ENCODE results near the gene DDX17. TPM values are rescaled to one million over a fixed set of nuclear protein-coding genes. Genes with fewer than 3 reads are reported as not detected.

The DDX17 gene
- total RNA-seq, 1 donor from 2014 or later, result 530 TPM

GRCh38 chr22:38465673-38466490, 40.2 kb downstream of the DDX17 start:
- Mint-ChIP-seq H3K27ac (ENCODE audit: unreplicated experiment) (no peak overlapping the region), H3K9me3 (ENCODE audit: unreplicated experiment) (peaks cover 3% of the 10 kb centered on the region), H3K27me3 (ENCODE audit: unreplicated experiment) (peaks cover 15% of the 10 kb centered on the region), H3K4me1 (ENCODE audit: low read depth, unreplicated experiment) (peaks cover 12% of the 10 kb centered on the region), H3K4me3 (ENCODE audit: unreplicated experiment) (no peak overlapping the region), H3K36me3 (ENCODE audit: unreplicated experiment) (no peaks in the 10 kb centered on the region)
- no peak for DNase-seq
- no peak for TF ChIP-seq CTCF (IDR thresholded peaks at IDR 0.05; ENCODE audit: partially characterized antibody, unreplicated experiment)

GRCh38 chr22:38464992-38465672, 41.0 kb downstream of the DDX17 start:
- peak; percentile 7 for DNase-seq
- H3K27me3 Mint-ChIP-seq (ENCODE audit: unreplicated experiment), result peaks cover 17% of the 10 kb centered on the region
- H3K4me1 Mint-ChIP-seq (ENCODE audit: low read depth, unreplicated experiment), result peaks cover 12% of the 10 kb centered on the region
- H3K27ac Mint-ChIP-seq (ENCODE audit: unreplicated experiment), result no peak overlapping the region
- no peak overlapping the region for H3K4me3 Mint-ChIP-seq (ENCODE audit: unreplicated experiment)
- no peak for TF ChIP-seq CTCF (IDR thresholded peaks at IDR 0.05; ENCODE audit: partially characterized antibody, unreplicated experiment)
- H3K36me3 Mint-ChIP-seq (ENCODE audit: unreplicated experiment), result no peaks in the 10 kb centered on the region
- peaks cover 3% of the 10 kb centered on the region for H3K9me3 Mint-ChIP-seq (ENCODE audit: unreplicated experiment)

- DNase-seq, result peak; percentile 74
- Mint-ChIP-seq H3K4me1 (ENCODE audit: low read depth, unreplicated experiment) (peaks cover 12% of the 10 kb centered on the region), H3K27me3 (ENCODE audit: unreplicated experiment) (peaks cover 19% of the 10 kb centered on the region), H3K27ac (ENCODE audit: unreplicated experiment) (no peak overlapping the region), H3K4me3 (ENCODE audit: unreplicated experiment) (peak overlapping the region; percentile 42), H3K36me3 (ENCODE audit: unreplicated experiment) (no peaks in the 10 kb centered on the region), H3K9me3 (ENCODE audit: unreplicated experiment) (peaks cover 5% of the 10 kb centered on the region)
- no peak for TF ChIP-seq CTCF (IDR thresholded peaks at IDR 0.05; ENCODE audit: partially characterized antibody, unreplicated experiment)
These were observed 42.9 kb downstream of the DDX17 start for GRCh38 chr22:38462960-38463784.

- H3K36me3 Mint-ChIP-seq (ENCODE audit: unreplicated experiment), result no peaks in the 10 kb centered on the region
- H3K27ac Mint-ChIP-seq (ENCODE audit: unreplicated experiment), result no peak overlapping the region
- H3K9me3 Mint-ChIP-seq (ENCODE audit: unreplicated experiment), result peaks cover 8% of the 10 kb centered on the region
- DNase-seq, result peak; percentile 97
- H3K4me3 Mint-ChIP-seq (ENCODE audit: unreplicated experiment), result no peak overlapping the region
- peaks cover 12% of the 10 kb centered on the region for H3K4me1 Mint-ChIP-seq (ENCODE audit: low read depth, unreplicated experiment)
- no peak for TF ChIP-seq CTCF (IDR thresholded peaks at IDR 0.05; ENCODE audit: partially characterized antibody, unreplicated experiment)
- H3K27me3 Mint-ChIP-seq (ENCODE audit: unreplicated experiment), result peaks cover 18% of the 10 kb centered on the region
These were observed 44.6 kb downstream of the DDX17 start for GRCh38 chr22:38461414-38462081.

Measured in glutamatergic neuron (in vitro differentiated cells).